ENCODE results near the gene RNF41.
"Not testable (repeated sequence)": the region's sequence is repeated elsewhere in the genome, so short reads cannot be mapped to it uniquely, and the experiment has no call there.

Gene RNF41

GRCh38 chr12:56220611-56221231 lies 1.0 kb downstream of the RNF41 start:
- intact Hi-C loops (cut with DNase I), result loop anchor here (5.0 kb wide), 1 partner anchor 37 kb away; the partner anchor contains the start of gene ANKRD52
- peak in 2 of 10 donors; percentile 41 to 72 for DNase-seq

DNA sequence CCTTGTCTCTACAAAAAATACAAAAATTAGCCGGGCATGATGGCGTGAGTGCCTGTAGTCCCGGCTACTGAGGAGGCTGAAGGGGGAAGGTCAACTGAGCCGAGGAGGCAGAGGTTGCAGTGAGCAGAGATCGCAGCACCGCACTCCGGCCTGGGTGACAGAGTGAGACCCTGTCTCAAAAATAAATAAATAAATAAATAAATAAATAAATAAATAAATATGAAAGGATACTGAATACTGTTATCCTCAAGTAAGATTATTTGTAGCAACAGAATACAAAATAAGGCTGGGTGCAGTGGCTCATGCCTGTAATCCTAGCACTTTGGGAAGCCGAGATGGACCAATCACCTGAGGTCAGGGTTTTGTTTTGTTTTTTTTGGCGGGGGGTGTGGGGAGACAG lies 1.9 kb downstream of the RNF41 start:
- intact Hi-C loops (cut with DNase I), result loop anchor here (5.0 kb wide), 1 partner anchor 37 kb away; the partner anchor contains the start of gene ANKRD52
- DNase-seq, result peak in 2 of 10 donors; percentile 20 to 32

DNA sequence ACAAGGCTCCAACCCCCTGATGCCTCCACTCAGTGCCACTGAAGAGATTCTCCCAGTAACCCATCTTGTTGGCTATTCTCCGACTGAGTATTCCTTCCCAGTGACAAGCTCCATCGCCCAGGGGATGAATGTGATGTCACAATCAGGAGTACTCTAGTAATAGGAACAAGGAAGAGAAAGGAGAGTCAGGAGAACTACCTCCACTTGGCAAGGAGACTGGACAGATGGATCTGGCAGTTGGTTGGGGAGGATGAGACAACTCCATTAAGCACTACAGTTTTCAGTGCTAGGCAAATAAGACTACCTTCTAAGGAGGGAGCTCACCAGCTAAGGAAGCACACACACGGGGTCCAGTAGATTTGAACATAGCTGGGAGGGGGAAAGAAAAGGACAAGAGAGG lies 5.3 kb downstream of the RNF41 start:
- intact Hi-C loops (cut with DNase I), result no loop called here
- DNase-seq, result peak in 1 of 10 donors; percentile 25

DNA sequence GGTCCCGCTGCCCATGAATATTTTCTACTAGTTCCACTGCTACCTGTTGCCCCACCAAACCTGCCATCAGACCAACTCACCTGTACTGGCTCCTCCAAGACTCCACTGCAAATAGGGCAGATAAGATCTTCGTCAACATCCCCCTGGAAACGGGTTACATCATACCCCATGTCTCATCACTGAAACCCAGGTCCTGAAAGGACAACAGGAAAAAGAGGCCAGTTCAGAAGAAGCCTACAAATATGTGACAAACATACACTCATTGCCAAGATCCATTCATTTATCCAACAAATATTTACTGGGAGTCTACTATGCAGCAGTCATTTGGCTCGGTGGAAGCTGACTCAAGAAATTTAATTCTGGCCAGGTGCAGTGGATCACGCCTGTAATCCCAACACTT lies 7.8 kb downstream of the RNF41 start:
- intact Hi-C loops (cut with DNase I), result no loop called here

GRCh38 chr12:56212361-56212760 lies 9.4 kb downstream of the RNF41 start:
- no peak for DNase-seq
- intact Hi-C loops (cut with DNase I), result no loop called here

More for the DNA sequence above, 7.8 kb downstream of the RNF41 start:
- no peak for DNase-seq

GRCh38 chr12:56208006-56208405 lies 13.7 kb downstream of the RNF41 start:
- intact Hi-C loops (cut with DNase I), result no loop called here
- no peak for DNase-seq

DNA sequence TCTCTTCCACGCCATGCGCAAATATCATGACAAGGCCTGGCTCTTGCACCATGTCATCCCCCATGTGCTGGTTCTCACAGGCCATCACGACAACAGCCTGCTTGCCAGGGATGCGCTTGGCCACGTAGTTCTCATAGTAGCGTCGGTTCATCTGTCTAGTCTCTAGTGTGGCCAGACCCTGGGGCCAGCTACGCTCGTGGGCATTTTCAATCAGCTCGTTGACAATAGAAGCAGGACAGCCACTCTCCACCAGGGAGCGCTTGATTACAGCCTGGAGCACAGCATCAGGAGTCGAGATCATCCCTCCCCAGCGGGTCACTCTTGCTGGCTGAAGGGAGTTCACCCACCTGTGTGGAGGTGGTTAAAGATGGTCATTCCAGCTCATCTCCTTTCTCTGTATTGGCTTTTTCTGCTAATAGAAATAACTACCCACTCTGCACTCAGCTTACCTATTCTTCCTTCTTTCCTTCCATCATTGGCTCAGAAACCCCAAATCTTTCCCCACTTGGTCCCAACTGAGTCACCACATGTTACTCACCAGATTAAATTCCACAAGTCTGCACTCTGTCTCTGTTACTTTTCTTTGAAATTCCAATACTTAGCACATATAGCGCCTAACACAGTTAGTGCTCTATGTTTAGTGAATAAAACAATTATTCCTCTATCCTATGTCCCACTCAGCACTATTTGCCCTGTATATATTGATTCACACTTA lies 15.1 kb downstream of the RNF41 start:
- peak in 6 of 10 donors; percentile 21 to 89 (median 32) for DNase-seq
- intact Hi-C loops (cut with DNase I), result no loop called here

DNA sequence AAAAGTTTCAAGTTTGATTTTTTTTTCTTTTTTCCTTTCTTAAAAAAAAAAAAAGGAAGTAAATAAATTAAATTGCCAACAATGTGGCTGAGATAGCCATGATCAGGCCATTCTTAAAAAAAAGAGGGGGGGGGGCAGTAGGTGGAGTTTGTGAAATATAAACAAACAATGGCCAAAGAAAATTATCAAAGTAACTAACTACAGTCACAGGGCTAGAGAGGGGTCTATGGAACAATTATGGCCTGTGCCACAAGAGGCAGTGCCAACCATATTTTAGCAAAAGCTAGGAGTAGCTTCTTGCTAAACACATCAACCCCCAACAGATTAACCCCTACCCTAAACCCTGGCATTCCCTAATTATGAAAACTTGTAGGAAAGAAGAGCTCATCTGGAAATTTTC lies 16.3 kb downstream of the RNF41 start:
- intact Hi-C loops (cut with DNase I), result no loop called here
- no peak for DNase-seq

DNA sequence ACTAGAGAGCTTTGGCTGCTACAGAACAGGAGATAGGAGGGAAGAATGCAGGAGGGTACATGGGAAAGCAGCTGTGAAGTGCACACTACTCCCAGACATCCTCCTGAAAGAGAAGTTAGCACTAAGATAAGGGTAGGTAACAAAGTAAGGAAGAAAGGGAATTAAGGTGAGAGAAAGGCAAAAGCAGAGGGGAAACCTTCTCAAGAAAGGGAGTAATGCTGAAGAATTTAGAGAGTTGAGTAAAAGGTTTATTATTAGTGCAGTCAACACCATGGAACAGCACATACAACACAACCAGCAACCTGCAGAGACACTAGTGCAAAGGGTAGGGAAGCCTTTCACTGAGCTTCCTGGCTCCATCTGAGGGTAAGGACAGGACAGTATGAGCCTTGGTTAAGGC lies 17.4 kb downstream of the RNF41 start:
- no peak for DNase-seq
- intact Hi-C loops (cut with DNase I), result no loop called here

DNA sequence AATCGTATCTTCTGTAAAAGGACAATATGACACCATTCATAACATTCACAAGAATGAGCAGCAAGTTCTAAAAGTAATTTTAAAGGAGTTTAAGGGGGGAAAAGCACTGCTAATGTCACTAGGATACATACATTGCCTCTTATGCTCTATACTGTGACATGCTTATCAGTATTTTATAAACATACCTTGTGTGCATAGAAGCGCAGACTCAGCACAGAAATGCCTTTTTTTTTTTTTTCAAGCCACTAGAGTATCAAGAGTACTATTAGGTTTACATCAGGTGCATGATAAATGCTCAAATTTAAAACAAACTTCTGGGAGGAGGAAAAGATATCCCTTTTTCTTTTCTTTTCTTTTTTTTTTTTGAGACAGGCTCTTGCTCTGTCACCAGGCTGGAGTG lies 18.9 kb downstream of the RNF41 start:
- intact Hi-C loops (cut with DNase I), result no loop called here
- DNase-seq, result no peak

DNA sequence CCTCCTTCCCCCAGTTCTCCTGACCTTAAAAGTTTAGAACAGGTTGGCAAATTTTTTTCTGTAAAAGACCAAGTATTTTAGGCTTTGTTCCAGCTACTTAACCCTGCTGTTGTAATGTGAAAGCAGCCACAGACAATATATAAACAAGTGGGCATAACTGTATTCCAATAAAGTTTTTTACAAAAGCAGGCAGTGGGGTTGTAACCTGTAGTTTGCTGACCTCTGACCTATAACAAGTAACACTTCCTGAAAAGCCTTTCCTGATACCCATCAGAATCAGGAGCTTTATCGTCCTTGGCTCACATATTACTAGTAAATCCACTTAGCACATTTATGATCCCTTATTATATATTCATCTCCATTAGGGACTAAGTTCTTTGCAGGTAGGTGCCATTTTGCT lies 19.4 kb downstream of the RNF41 start:
- no peak for DNase-seq

GRCh38 chr12:56198836-56199235 lies 22.9 kb downstream of the RNF41 start:
- DNase-seq, result no peak
- intact Hi-C loops (cut with DNase I), result no loop called here

More for the DNA sequence above, 19.4 kb downstream of the RNF41 start:
- intact Hi-C loops (cut with DNase I), result no loop called here

GRCh38 chr12:56197921-56198635 lies 23.6 kb downstream of the RNF41 start:
- intact Hi-C loops (cut with DNase I), result no loop called here
- DNase-seq, result no peak

- intact Hi-C loops (cut with DNase I); DNase-seq: not testable (repeated sequence)
Observed at GRCh38 chr12:56196818-56197550, 24.7 kb downstream of the RNF41 start.

- intact Hi-C loops (cut with DNase I), result loop anchor here (2.0 to 5.0 kb wide), 2 partner anchors 66 to 269 kb away; partner anchors contain the start of gene ANKRD52
- peak in 5 of 10 donors; percentile 35 to 57 (median 55) for DNase-seq
Observed at GRCh38 chr12:56193025-56193578, 28.6 kb downstream of the RNF41 start.

DNA sequence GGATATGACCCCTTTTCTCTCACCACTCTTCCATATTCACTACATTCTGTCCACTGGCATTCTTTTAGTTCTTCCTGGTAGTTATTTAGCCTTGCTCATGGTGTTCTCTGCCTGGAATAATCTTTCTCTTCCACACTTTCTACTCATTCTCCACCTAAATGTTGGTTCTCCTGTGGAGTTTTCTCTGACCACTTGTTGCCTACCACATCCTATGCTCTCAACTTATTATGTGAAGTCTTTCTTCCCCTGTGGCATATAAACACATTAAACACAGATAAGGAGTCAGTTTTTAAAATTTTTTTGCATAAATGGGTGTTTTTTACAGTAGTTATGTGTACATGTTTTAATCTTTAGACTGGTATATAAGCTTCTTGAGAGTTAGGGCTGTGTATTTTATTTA lies 29.1 kb downstream of the RNF41 start:
- intact Hi-C loops (cut with DNase I), result loop anchor here (2.0 to 5.0 kb wide), 2 partner anchors 66 to 270 kb away; partner anchors contain the start of gene ANKRD52
- DNase-seq, result no peak

DNA sequence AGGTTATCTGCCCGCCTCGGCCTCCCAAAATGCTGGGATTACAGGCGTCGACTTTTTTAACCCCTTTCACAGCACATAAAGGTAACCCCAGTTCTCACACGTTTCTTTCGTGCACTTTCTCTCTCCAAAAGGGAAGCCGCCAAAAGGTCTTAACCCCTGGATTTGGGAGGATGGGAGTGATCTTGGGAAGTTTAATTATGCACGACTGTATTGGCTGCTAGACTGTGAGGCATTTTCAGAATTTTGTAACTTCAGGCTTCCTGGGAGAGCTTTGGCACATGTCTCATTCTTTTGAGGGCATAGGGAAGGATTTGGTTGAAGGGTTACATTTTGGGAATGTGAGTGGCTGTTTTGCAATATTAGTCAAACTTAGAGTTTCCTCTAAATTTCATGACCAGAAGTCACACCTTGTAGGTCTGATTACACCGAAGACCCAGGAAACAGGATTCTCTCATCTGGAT lies 31.0 kb downstream of the RNF41 start:
- no peak for DNase-seq
- intact Hi-C loops (cut with DNase I), result loop anchor here (5.0 kb wide), 1 partner anchor 272 kb away; no protein-coding TSS in a partner anchor

DNA sequence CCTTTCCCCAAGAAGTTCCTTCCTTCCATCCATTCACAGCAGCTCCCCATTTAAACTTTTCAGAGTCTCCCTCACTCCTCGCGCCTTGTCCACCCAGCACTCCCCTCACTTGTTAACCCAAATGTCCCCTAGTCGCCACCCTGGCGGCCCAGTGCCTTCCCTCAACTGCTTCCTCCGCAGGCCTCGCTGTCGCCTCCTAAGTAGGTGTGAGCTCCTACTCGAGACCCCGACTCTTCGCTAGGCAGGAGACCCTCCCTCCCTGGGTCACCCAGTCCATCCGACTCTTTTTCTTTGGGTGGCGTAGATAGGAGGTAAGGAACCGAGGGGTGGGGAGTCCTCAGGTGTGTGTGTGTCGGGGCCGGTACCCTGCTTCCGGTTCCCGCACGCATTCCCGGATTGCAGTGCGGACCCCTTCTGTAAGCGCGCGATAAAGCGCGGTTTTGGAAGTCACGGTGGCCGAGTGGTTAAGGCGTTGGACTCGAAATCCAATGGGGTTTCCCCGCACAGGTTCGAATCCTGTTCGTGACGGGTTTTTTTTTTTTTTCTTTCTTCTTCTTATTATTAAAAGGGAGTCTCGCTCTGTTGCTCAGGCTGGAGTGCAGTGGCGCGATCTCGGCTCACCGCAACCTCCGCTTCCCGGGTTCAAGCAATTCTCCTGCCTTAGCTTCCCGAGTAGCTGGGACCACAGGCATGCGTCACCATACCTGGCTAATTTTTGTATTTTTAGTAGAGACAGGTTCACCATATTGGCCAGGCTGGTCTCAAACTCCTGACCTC lies 31.6 kb downstream of the RNF41 start:
- intact Hi-C loops (cut with DNase I), result loop anchor here (2.0 to 5.0 kb wide), 3 partner anchors 35 to 272 kb away; partner anchors contain the start of genes NABP2 and ZC3H10
- DNase-seq, result peak; percentile 72 to 97 (median 84)
